K562 (cell line): ENCODE data around the gene CCDC28B. TPM values are rescaled to one million over a fixed set of nuclear protein-coding genes. Genes with fewer than 3 reads are reported as not detected.

ENCODE experiments used
- HEY1 ChIP-seq: fragments of 250-450 bp; sonication (Bioruptor Pico); IDR thresholded peaks from 2 replicates; pipeline ENCODE4 v1.5.0; 2020; ENCODE audit warnings: mild to moderate bottlenecking, moderate library complexity, borderline replicate concordance
- MED1 ChIP-seq: sonication (generic); formaldehyde crosslinking; IDR thresholded peaks from 2 replicates; pipeline ENCODE4 v1.8.1; 2023; ENCODE audit warnings: missing genetic modification reagents, borderline replicate concordance
- MYC ChIP-seq, 2 experiments: fragments of 250-450 bp in 1 of 2; sonication (Bioruptor Pico) in 1 of 2; IDR thresholded peaks; 2 replicates each; pipeline versions ENCODE4 v1.5.1 to v1.6.1; 2012 to 2021; ENCODE audit warnings: low read depth in 2 of 2, borderline replicate concordance in 1 of 2, improper control_type of control experiment in 1 of 2, low read length in 1 of 2, mild to moderate bottlenecking in 1 of 2, moderate library complexity in 1 of 2
- PCBP2 ChIP-seq: fragments of 200-400 bp; formaldehyde crosslinking; IDR thresholded peaks from 2 replicates; pipeline ENCODE4 v1.6.1; 2018; ENCODE audit warnings: low read length, low read depth, mild to moderate bottlenecking, moderate library complexity; ENCODE audit not compliant: poor library complexity, severe bottlenecking
- THRAP3 ChIP-seq: fragments of 450-650 bp; IDR thresholded peaks from 2 replicates; pipeline ENCODE4 v1.6.1; 2016; ENCODE audit warnings: mild to moderate bottlenecking, inconsistent platforms, borderline replicate concordance
- ZNF146 ChIP-seq: IDR thresholded peaks from one replicate; pipeline ENCODE4 v1.6.1; 2018; ENCODE audit warnings: missing compliant biosample characterization; ENCODE audit not compliant: unreplicated experiment
- ZNF232 ChIP-seq: sonication (generic); formaldehyde crosslinking; IDR thresholded peaks from 2 replicates; pipeline ENCODE4 v1.8.0; 2022; ENCODE audit warnings: mild to moderate bottlenecking, missing genetic modification reagents
- polyA plus RNA-seq, 8 experiments: library from polyadenylated mRNA; depleted of rRNA in 4 of 8; stranded (reverse) in 5 of 8; unstranded in 3 of 8; fragments of >200 nt; fragmentation: Nextera tagmentation in 2 of 8; fragmentation: Illumina TruSeq in 1 of 8; extraction: Ambion mirVana in 2 of 8; extraction: Trizol in 1 of 8; gene quantifications; 2 replicates each; pipeline versions ENCODE4 v1.2.1 to v1.2.3, GENCODE V29; 2011 to 2014; ENCODE audit warnings: inconsistent platforms in 1 of 8, missing spikeins in 1 of 8
- total RNA-seq, 7 experiments: library from RNA; depleted of rRNA in 6 of 7; stranded (reverse); fragments of >200 nt in 6 of 7; fragmentation: Illumina TruSeq in 2 of 7; extraction: Trizol in 2 of 7; gene quantifications; 2 replicates each; pipeline versions ENCODE4 v1.2.1 to v1.2.3, GENCODE V29; 2011 to 2021; ENCODE audit warnings: low replicate concordance in 1 of 7
- TF ChIP-seq, protein P1 (sequence below): fragments of 450-650 bp; IDR thresholded peaks from 2 replicates; pipeline ENCODE4 v1.6.1; 2014; ENCODE audit warnings: low read depth, mild to moderate bottlenecking, moderate library complexity, borderline replicate concordance
- TF ChIP-seq, protein P2 (sequence below): IDR thresholded peaks from 2 replicates; pipeline ENCODE4 v1.6.1; 2011; ENCODE audit warnings: borderline replicate concordance, low read depth, mild to moderate bottlenecking, moderate library complexity, low read length; ENCODE audit not compliant: insufficient read depth, poor library complexity, severe bottlenecking
- TF ChIP-seq, protein P3 (sequence below): fragments of 200-400 bp; formaldehyde crosslinking; IDR thresholded peaks from 2 replicates; pipeline ENCODE4 v1.6.1; 2017; ENCODE audit warnings: mild to moderate bottlenecking, low read depth, low read length, moderate library complexity
- TF ChIP-seq, protein P4 (sequence below): fragments of 450-650 bp; formaldehyde crosslinking; IDR thresholded peaks from 2 replicates; pipeline ENCODE4 v1.4.0; 2020; ENCODE audit warnings: mild to moderate bottlenecking, mixed read lengths
- TF ChIP-seq, protein P5 (sequence below): fragments of 250-450 bp; sonication (Bioruptor Pico); IDR thresholded peaks from 2 replicates; pipeline ENCODE4 v1.4.0; 2020; ENCODE audit warnings: mild to moderate bottlenecking, moderate library complexity

Gene CCDC28B
- total and polyA plus RNA-seq, 9 of the 15 experiments (the other 6 are each of a cell fraction or from before 2014, with no cell fraction given) = 5.7 to 54.5 (median 31.7) TPM

DNA sequence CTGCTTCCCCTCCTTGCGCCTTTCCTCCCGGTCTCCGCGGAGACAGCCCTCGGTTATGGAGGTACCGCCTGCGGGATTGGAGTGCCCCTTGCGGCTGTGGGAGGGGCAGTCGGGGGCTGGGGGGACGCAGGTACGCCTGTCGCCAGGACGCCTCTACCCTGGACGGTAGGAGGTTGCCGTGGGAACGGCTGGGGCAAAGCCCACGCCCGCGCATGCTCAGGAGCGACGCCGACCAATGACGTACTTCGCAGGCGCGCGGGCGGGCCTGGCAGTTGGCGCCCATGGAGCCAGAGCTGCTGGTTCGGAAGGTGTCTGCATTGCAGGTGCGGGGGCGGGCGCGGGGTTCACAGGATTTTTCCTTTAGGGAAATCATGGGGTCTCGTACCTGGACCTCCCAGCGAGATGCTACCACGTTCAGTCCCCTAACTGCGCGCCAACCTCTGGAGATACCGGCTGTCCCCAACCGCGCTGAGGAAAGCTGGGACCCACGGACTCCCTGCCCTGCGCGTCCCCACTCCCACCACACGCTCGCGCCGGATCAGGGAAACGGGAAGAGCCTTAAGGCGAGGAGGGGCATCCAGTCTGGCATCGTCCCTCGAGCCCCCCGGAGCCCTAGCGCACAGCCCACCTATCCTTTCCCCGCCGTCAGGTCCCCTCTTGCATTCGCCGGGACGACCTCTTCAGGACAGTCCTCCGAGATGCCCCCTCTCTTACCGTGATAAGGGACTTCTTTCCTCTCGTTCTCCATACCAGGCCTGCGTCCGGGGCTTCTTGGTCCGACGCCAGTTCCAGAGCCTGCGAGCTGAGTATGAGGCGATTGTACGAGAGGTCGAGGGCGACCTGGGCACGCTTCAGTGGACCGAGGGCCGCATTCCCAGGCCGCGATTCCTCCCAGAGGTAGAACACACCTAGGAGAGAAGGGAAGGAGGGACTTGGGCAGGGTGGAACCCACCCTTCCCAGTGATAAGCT, 5.3 kb downstream of the CCDC28B start, which contains the start of gene IQCC (continued):
- TF ChIP-seq, protein P1, sequence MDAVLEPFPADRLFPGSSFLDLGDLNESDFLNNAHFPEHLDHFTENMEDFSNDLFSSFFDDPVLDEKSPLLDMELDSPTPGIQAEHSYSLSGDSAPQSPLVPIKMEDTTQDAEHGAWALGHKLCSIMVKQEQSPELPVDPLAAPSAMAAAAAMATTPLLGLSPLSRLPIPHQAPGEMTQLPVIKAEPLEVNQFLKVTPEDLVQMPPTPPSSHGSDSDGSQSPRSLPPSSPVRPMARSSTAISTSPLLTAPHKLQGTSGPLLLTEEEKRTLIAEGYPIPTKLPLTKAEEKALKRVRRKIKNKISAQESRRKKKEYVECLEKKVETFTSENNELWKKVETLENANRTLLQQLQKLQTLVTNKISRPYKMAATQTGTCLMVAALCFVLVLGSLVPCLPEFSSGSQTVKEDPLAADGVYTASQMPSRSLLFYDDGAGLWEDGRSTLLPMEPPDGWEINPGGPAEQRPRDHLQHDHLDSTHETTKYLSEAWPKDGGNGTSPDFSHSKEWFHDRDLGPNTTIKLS = no peak
- TF ChIP-seq, protein P2, sequence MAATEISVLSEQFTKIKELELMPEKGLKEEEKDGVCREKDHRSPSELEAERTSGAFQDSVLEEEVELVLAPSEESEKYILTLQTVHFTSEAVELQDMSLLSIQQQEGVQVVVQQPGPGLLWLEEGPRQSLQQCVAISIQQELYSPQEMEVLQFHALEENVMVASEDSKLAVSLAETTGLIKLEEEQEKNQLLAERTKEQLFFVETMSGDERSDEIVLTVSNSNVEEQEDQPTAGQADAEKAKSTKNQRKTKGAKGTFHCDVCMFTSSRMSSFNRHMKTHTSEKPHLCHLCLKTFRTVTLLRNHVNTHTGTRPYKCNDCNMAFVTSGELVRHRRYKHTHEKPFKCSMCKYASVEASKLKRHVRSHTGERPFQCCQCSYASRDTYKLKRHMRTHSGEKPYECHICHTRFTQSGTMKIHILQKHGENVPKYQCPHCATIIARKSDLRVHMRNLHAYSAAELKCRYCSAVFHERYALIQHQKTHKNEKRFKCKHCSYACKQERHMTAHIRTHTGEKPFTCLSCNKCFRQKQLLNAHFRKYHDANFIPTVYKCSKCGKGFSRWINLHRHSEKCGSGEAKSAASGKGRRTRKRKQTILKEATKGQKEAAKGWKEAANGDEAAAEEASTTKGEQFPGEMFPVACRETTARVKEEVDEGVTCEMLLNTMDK = no peak
- TF ChIP-seq, protein P3, sequence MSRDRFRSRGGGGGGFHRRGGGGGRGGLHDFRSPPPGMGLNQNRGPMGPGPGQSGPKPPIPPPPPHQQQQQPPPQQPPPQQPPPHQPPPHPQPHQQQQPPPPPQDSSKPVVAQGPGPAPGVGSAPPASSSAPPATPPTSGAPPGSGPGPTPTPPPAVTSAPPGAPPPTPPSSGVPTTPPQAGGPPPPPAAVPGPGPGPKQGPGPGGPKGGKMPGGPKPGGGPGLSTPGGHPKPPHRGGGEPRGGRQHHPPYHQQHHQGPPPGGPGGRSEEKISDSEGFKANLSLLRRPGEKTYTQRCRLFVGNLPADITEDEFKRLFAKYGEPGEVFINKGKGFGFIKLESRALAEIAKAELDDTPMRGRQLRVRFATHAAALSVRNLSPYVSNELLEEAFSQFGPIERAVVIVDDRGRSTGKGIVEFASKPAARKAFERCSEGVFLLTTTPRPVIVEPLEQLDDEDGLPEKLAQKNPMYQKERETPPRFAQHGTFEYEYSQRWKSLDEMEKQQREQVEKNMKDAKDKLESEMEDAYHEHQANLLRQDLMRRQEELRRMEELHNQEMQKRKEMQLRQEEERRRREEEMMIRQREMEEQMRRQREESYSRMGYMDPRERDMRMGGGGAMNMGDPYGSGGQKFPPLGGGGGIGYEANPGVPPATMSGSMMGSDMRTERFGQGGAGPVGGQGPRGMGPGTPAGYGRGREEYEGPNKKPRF = no peak
- TF ChIP-seq ZNF232 = no peak; the same call in 1 of the 2 replicates
- no peak for TF ChIP-seq MED1 (CRISPR knock-in tag)
- TF ChIP-seq ZNF146 = no peak
- TF ChIP-seq THRAP3 = no peak
- no peak for TF ChIP-seq HEY1
- peak; percentile 84 for TF ChIP-seq MYC (IDR thresholded peaks at IDR 0.05; ENCODE audit: low read depth, low read length)
- TF ChIP-seq MYC (CRISPR knock-in tag; IDR thresholded peaks at IDR 0.05; ENCODE audit: borderline replicate concordance, low read depth) = peak; percentile 24; the same call in 1 of the 2 replicates
- TF ChIP-seq, protein P4, sequence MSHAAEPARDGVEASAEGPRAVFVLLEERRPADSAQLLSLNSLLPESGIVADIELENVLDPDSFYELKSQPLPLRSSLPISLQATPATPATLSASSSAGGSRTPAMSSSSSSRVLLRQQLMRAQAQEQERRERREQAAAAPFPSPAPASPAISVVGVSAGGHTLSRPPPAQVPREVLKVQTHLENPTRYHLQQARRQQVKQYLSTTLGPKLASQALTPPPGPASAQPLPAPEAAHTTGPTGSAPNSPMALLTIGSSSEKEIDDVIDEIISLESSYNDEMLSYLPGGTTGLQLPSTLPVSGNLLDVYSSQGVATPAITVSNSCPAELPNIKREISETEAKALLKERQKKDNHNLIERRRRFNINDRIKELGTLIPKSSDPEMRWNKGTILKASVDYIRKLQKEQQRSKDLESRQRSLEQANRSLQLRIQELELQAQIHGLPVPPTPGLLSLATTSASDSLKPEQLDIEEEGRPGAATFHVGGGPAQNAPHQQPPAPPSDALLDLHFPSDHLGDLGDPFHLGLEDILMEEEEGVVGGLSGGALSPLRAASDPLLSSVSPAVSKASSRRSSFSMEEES (CRISPR knock-in tag) = no peak
- TF ChIP-seq PCBP2 = no peak
- TF ChIP-seq, protein P5, sequence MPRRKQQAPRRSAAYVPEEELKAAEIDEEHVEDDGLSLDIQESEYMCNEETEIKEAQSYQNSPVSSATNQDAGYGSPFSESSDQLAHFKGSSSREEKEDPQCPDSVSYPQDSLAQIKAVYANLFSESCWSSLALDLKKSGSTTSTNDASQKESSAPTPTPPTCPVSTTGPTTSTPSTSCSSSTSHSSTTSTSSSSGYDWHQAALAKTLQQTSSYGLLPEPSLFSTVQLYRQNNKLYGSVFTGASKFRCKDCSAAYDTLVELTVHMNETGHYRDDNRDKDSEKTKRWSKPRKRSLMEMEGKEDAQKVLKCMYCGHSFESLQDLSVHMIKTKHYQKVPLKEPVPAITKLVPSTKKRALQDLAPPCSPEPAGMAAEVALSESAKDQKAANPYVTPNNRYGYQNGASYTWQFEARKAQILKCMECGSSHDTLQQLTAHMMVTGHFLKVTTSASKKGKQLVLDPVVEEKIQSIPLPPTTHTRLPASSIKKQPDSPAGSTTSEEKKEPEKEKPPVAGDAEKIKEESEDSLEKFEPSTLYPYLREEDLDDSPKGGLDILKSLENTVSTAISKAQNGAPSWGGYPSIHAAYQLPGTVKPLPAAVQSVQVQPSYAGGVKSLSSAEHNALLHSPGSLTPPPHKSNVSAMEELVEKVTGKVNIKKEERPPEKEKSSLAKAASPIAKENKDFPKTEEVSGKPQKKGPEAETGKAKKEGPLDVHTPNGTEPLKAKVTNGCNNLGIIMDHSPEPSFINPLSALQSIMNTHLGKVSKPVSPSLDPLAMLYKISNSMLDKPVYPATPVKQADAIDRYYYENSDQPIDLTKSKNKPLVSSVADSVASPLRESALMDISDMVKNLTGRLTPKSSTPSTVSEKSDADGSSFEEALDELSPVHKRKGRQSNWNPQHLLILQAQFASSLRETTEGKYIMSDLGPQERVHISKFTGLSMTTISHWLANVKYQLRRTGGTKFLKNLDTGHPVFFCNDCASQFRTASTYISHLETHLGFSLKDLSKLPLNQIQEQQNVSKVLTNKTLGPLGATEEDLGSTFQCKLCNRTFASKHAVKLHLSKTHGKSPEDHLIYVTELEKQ (CRISPR knock-in tag) = no peak
